DOHH2 (cell line): ENCODE results near the gene SYNJ2.

Source experiments
- H3F3A ChIP-seq: fragments of 200-600 bp; sonication (generic), shearing (Covaris generic); 2 replicates; pipeline ENCODE4 v1.6.0; 2016; ENCODE audit warnings: antibody characterized with exemption, mild to moderate bottlenecking; ENCODE audit not compliant: control insufficient read depth, insufficient read depth
- H3K27ac ChIP-seq: fragments of 200-600 bp; sonication (generic); 2 replicates; pipeline ENCODE4 v1.5.1; 2014; ENCODE audit warnings: low read depth, mild to moderate bottlenecking, low read length, moderate library complexity
- H3K27me3 ChIP-seq: fragments of 200-600 bp; sonication (generic); 2 replicates; pipeline ENCODE4 v1.6.1; 2014; ENCODE audit warnings: mild to moderate bottlenecking, low read length, mixed read lengths; ENCODE audit not compliant: control insufficient read depth
- H3K36me3 ChIP-seq: fragments of 200-600 bp; sonication (generic); 2 replicates; pipeline ENCODE4 v1.6.1; 2014; ENCODE audit warnings: mild to moderate bottlenecking, low read length, moderate library complexity, mixed read lengths; ENCODE audit not compliant: control insufficient read depth
- H3K4me1 ChIP-seq: fragments of 200-600 bp; sonication (generic); 2 replicates; pipeline ENCODE4 v1.6.1; 2014; ENCODE audit warnings: mild to moderate bottlenecking, low read length, mixed read lengths; ENCODE audit not compliant: control insufficient read depth
- H3K4me2 ChIP-seq: fragments of 200-600 bp; sonication (generic); 2 replicates; pipeline ENCODE4 v1.6.0; 2014; ENCODE audit warnings: mild to moderate bottlenecking, low read length, moderate library complexity
- H3K4me3 ChIP-seq: fragments of 200-600 bp; sonication (generic); 2 replicates; pipeline ENCODE4 v1.5.1; 2014; ENCODE audit warnings: mild to moderate bottlenecking, low read length, mixed read lengths
- H3K79me2 ChIP-seq: fragments of 200-600 bp; sonication (generic); 2 replicates; pipeline ENCODE4 v1.6.1; 2014; ENCODE audit warnings: mild to moderate bottlenecking, low read length, mixed read lengths; ENCODE audit not compliant: control insufficient read depth
- H3K9me2 ChIP-seq: fragments of 200-600 bp; sonication (generic); replicated peaks from 2 replicates; pipeline ENCODE4 v1.6.1; 2014; ENCODE audit warnings: mild to moderate bottlenecking, low read length, mixed read lengths; ENCODE audit not compliant: control insufficient read depth
- H3K9me3 ChIP-seq: fragments of 200-600 bp; sonication (generic); 2 replicates; pipeline ENCODE4 v1.6.1; 2014; ENCODE audit warnings: antibody characterized with exemption, low read length, mixed read lengths; ENCODE audit not compliant: control insufficient read depth, insufficient read depth
- H4K20me1 ChIP-seq: fragments of 200-600 bp; sonication (generic); 2 replicates; pipeline ENCODE4 v1.6.0; 2014; ENCODE audit warnings: low read depth, mild to moderate bottlenecking, antibody characterized with exemption, low read length, moderate library complexity; ENCODE audit not compliant: control insufficient read depth, insufficient read depth
- CTCF ChIP-seq: fragments of 200-600 bp; sonication (generic); IDR thresholded peaks from one replicate; pipeline ENCODE4 v1.5.1; 2014; ENCODE audit warnings: antibody characterized with exemption, mild to moderate bottlenecking, low read depth, low read length; ENCODE audit not compliant: poor library complexity, severe bottlenecking
- EZH2phosphoT487 ChIP-seq: fragments of 200-600 bp; sonication (generic); IDR thresholded peaks from 2 replicates; pipeline ENCODE4 v1.6.1; 2017; ENCODE audit warnings: borderline replicate concordance, mild to moderate bottlenecking, antibody characterized with exemption, low read length, moderate library complexity, mixed read lengths

Gene SYNJ2

GRCh38 chr6:158059108-158059507 is 77.4 kb downstream of the SYNJ2 start:
- TF ChIP-seq EZH2phosphoT487 (no peak), CTCF (no peak)
- Histone ChIP-seq H4K20me1 (no peaks in the 10 kb centered on the region), H3K36me3 (no peaks in the 10 kb centered on the region), H3K79me2 (no peaks in the 10 kb centered on the region), H3K9me3 (no peaks in the 10 kb centered on the region), H3K4me2 (no peak overlapping the region), H3K27me3 (peaks cover 29% of the 10 kb centered on the region), H3K9me2 (no peaks in the 10 kb centered on the region), H3K27ac (no peak overlapping the region), H3K4me3 (no peak overlapping the region), H3F3A (no peaks in the 10 kb centered on the region), H3K4me1 (no peaks in the 10 kb centered on the region)

- no peaks in the 10 kb centered on the region for H3K36me3 ChIP-seq
- H3K27me3 ChIP-seq: peaks cover 21% of the 10 kb centered on the region
- no peaks in the 10 kb centered on the region for H4K20me1 ChIP-seq
- no peak overlapping the region for H3K4me2 ChIP-seq
- no peaks in the 10 kb centered on the region for H3F3A ChIP-seq
- no peaks in the 10 kb centered on the region for H3K79me2 ChIP-seq
- no peaks in the 10 kb centered on the region for H3K9me3 ChIP-seq
- no peaks in the 10 kb centered on the region for H3K9me2 ChIP-seq
- H3K4me1 ChIP-seq: no peaks in the 10 kb centered on the region
- no peak overlapping the region for H3K27ac ChIP-seq
- TF ChIP-seq CTCF: no peak
- no peak for TF ChIP-seq EZH2phosphoT487
- H3K4me3 ChIP-seq: no peak overlapping the region
Observed at GRCh38 chr6:158060455-158061360, 79.0 kb downstream of the SYNJ2 start.

GRCh38 chr6:158061361-158061708 is 79.7 kb downstream of the SYNJ2 start:
- Histone ChIP-seq H3K27me3 (peaks cover 15% of the 10 kb centered on the region), H4K20me1 (no peaks in the 10 kb centered on the region), H3K36me3 (no peaks in the 10 kb centered on the region), H3K4me3 (no peak overlapping the region), H3K9me3 (no peaks in the 10 kb centered on the region), H3F3A (no peaks in the 10 kb centered on the region), H3K4me1 (no peaks in the 10 kb centered on the region), H3K27ac (no peak overlapping the region), H3K9me2 (no peaks in the 10 kb centered on the region), H3K4me2 (no peak overlapping the region), H3K79me2 (no peaks in the 10 kb centered on the region)
- TF ChIP-seq EZH2phosphoT487: no peak
- TF ChIP-seq CTCF: no peak
